ENCODE measurements around the gene TMEM135.
"Not testable (repeated sequence)": the region's sequence is repeated elsewhere in the genome, so short reads cannot be mapped to it uniquely, and the experiment has no call there.

The TMEM135 gene

DNA sequence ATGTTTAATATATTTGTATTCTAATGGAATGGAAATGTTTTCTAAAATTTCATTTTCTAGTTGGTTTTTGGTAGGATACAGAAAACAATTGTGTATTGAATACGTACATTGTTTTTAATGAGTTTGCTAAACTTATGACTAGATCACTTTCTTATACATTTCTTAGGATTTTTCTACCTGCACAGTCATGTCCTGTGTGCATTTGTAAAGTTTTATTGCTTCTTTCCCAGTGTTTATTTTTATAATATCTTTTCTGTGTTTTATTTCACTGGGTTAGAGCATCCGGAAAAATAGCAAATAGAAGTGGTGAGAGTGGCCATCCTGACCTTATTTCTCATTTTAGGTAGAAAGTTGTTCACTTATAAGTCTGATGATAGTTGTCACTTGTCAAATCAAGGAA lies 103.6 kb downstream of the TMEM135 start:
- no peak for DNase-seq (ENCODE audit: low read depth, low spot score)

DNA sequence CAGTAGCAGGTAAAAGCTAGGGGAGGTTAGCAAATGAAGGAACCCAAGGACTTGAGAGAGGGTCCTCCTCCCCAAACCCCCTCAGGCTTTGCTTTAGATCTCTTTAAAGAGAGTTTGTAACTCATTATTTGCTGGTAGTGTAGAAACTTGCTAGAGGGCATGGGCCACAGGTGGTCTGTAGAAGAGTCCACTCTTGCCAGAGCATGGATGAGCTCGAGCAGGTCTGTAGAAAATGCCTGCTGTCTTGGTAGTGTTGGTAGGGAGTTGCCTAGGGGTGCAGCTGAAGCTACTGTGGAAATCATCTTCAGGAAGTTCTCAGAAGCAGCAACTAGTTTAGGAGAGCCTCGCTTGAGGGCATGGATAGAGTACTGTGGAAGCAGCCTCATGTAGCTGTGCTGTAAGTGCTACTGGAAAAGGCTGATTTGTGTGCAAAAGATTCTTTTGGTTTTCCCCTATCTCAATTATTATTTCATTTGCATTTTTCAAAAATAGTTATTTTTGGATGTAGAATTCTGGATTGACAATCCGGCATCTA lies 104.3 kb downstream of the TMEM135 start:
- no peak for DNase-seq (ENCODE audit: low read depth, low spot score)

DNA sequence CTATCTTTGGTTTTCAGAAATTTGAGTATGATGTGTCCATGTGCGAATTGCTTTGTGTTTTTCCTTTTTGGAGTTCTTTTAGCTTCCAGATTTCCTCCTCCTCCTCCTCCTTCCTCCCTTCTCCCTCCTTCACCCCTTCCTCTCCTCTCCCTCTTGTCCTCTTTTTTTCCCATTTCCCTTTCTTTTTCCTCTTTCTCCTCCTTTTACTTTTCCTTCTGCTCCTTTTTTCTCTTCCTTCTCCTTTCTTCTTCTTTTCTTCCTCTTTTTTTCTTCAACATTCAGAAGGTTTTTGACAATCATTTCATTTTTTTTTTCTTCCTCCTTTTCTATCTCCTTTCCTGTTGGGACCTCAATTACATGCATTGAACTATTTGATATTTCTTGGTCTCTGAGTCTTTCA lies 104.9 kb downstream of the TMEM135 start:
- no peak for DNase-seq (ENCODE audit: low read depth, low spot score)

DNA sequence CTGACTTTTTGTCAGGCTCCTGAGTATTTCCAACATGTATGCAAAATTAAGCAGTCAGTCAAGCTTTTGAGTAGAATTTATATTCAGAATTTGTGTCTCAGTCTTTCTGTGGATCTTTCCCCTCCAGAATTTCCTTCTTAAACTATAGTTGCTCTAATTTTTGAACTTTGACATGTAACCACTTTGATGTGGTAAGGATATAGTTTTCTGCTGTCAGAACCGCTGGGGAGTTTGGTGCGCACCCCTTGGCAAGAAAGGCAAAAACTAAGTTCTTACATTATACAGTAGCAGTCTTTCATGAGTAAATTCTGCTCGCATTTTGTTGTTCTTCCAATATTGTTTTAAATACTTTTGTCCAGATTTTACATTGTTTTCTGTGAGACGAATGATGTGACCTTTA lies 105.9 kb downstream of the TMEM135 start:
- no peak for DNase-seq (ENCODE audit: low read depth, low spot score)

DNA sequence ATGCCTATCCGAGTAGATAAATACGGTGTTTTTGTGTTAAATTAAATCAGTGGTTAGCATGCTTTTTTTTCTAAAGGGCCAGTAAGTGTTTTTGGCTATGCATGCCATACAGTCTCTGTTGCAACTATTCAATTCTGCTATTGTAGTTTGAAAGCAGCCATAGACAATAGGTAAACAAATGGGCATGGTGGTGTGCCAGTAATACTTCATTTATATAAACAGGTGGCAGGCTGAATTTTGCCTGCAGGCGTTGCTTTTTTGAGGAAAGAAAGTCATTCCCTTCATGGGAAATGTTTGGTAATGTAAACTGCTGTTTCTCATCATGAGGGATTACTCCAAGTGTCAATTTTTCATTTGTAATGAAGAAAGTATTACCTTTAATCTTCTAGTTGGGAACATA lies 106.5 kb downstream of the TMEM135 start:
- DNase-seq (ENCODE audit: low read depth, low spot score): no peak

DNA sequence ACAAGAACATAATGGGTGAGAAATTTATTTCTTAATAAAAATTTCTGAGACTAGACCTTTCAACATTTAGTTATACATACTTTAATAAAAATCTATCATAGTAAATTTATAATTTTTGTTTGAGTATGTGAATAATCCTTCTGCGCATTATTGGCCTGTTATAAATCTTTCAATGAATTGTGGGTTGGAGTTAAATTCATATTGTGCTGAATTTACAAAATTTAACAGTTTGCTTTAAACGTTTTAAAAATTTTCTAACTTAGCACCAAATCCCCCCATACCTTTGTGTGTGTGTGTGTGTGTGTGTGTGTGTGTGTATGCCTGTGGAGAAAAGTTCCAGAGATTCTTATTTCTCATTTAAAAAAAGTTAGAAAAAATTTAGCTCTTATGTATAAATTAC lies 111.0 kb downstream of the TMEM135 start:
- DNase-seq (ENCODE audit: low read depth, low spot score): no peak

DNA sequence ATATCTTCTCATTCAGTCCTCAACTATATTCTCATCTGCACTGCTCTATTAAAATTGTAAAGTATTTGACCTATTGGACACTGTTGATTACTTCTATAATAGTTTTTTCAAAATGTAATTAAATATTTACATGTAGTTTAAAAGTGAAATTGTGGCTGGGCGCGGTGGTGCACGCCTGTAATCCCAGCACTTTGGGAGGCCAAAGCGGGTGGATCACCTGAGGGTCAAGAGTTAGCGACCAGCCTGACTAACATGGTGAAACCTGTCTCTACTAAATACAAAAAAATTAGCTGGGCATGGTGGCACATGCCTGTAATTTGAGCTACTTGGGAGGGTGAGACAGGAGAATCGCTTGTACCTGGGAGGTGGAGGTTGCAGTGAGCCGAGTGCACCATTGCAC lies 112.0 kb downstream of the TMEM135 start:
- DNase-seq (ENCODE audit: low read depth, low spot score): not testable (repeated sequence)

DNA sequence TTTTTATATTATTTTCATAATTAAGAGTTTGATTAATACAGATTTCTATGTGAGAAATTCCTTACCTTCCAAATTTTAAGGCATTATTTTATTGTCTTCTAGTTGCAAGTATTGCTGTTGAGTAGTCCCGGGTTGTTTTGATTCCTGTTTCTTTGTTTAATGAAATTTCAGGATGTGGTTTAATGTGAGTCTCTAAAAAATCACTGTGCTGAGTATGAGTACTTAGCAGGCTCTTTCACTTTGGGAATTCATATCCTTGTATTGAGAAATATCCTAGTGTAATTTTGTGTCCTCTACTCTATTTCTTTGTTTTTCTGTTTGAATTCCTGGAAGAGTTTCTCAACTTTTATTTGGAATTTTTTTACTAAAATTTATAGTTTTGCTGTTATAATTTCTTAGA lies 113.2 kb downstream of the TMEM135 start:
- no peak for DNase-seq (ENCODE audit: low read depth, low spot score)

DNA sequence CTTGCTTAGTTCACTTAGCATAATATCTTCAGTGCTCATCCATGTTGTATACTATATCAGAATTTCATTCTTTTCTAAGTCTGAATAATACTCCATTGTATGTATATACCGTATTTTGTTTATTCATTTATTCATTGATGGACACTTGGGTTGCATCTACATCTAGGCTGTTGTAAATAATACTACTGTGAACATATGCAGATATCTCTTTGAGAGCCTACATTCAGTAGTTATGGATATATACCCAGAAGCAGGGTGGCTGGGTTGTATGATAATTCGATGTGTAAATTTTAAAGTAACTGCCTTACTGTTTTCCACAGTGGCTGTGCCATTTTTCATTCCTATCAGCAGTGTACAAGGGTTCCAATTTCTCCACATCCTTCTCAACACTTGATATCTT lies 116.5 kb downstream of the TMEM135 start:
- no peak for DNase-seq (ENCODE audit: low read depth, low spot score)

DNA sequence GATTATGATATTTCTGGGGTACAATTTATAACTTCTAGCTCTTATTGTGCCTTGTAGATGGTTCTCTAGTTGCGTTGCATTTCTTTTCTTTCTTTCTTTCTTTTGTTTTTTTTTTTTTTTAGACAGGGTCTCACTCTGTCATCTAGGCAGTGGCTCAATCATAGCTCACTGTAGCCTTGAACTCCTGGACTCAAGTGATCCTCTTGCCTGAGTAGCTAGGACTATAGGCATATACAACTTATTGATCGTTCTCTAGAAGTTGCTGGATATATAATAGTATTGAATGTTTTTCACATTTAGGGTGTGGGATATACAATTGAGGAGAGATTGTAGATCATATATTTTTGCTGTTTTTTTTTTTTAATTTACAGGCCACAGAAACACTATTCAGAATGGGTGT lies 119.2 kb downstream of the TMEM135 start:
- DNase-seq (ENCODE audit: low read depth, low spot score): no peak

DNA sequence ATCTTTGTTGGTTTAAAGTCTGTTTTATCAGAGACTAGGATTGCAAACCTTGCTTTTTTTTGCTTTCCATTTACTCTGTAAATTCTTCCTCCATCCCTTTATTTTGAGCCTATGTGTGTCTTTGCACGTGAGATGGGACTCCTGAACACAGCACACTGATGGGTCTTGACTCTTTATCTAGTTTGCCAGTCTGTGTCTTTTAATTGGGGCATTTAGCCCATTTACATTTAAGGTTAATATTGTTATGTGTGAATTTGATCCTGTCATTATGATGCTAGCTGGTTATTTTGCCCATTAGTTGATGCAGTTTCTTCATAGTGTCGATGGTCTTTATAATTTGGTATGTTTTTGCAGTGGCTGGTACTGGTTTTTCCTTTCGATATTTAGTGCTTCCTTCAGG lies 131.3 kb downstream of the TMEM135 start:
- DNase-seq (ENCODE audit: low read depth, low spot score): not testable (repeated sequence)

DNA sequence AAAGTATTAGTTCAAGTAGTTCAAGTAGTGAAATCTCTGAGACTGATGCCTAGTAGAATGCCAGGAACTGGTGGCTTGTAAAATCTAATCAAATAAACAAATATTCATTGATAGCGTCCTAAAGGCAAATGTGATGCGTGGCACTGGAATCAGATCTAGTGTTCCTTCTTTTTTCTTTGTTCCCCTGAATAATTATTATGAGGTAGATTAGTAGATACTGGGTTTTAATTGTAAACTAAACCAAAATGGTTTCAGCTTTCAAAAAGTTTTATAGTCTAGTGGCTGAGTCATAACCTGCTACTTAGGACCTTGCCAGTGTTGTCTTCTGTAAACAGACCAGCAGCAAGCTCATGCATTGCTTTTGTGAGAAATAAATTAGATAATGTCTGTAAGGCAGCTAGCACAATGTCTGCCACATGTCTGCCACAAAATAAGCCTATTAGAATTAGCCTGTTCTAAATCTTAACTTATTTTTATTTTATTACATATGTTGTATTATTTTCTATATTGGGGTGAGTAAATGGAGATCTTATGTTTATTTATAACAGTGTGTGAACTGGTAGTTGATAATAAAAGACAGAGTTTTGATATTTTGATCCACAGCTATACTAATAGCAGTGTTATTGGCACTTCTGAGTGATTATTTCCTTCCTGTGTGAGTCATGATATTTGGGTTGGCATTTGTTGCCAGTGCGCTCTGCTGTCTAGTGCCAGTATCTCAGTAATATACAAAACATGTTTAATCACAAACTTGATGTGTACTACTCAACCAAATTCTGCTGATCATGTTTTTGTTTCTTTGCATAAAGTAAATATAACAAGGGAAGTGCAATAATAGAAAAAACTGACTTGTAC lies 135.7 kb downstream of the TMEM135 start:
- DNase-seq (ENCODE audit: low read depth, low spot score): no peak

DNA sequence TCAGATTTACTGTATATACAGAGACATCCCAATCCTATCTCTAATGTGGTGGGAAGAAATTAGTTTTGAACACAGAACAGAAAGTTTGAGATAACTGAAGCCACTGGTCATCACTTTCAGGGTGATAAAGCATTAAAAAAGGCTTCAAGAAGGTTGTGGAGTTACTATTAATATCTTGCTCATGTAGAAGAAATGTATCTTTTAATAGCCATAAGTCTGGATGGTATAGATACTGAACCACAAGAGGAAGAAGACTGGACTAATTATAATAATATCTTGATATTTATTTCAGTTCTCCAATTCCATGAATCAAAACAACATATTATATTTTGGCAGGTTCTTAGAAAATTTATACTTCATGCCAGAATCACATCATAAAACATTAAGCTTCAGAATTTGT lies 137.1 kb downstream of the TMEM135 start:
- DNase-seq (ENCODE audit: low read depth, low spot score): no peak

DNA sequence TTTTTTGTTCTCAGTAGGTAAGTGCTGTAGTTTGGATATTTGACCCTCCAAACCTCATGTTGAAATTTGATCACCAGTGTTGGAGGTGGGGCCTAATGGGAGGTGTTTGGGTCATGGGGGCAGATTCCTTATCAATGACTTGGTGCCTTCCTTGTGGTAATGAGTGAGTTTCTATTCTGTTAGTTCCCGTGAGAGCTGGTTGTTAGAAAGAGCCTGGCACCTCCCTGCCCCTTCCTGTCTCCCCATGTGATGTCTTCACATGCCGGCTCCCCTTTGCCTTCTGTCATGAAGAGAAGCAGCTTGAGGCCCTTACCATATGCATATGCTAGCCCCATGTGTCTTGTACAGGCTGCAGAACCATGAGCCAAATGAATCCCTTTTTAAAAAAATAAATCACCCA lies 138.3 kb downstream of the TMEM135 start:
- DNase-seq (ENCODE audit: low read depth, low spot score): no peak

DNA sequence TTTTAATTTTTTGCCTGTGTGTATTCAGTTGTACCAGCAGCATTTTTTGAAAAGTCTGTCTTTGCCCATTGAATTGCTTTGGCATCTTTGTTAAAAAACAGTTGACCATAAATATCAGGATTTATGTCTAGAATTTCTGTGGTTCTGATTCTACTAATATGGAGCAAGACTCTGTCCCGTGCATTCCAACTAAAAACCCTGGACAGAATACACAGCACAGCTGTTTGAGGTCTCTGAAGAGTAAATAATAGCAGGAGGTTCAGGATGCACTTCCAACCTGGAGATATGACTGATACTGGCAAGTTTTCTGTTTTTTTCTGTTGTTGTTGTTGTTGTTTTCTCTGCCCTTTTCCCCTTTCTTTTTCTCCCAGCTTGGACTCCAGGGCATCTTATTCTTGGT lies 141.9 kb downstream of the TMEM135 start:
- no peak for DNase-seq (ENCODE audit: low read depth, low spot score)

DNA sequence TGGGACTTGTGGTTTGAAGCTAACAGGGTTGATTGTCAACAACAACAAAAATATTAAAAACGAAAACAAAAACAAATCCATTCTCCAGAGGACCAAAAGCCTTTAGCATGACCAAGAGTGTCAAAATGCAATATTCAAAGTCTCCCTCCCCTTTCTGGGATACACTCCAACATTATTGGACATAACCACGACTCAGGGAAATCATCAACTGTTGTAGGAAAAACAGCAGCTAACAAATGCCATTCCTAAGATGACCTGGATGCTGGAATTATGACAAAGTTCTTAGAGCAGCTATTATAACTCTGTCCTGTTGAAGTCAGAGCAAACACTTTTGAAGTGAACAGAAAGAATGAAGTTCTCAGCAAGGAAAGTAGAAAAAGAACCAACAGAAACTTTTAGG lies 143.0 kb downstream of the TMEM135 start:
- DNase-seq (ENCODE audit: low read depth, low spot score): no peak

DNA sequence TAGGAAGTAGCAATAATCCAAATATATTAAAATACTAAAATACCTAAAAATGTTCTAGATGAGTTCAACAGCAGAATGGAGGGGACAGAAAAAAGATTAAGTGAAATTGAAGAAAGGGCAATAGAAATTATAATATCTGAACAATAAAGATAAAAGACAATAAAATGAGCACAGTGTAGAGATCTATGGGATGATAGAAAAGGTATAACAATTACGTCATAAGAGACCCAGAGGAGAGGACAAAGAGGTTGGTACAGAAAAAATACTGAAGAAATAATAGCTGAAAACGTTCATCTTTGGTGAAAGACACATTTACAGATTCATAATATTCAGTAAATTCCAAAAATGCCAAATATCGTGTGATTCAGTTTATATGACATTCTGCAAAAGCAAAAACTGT lies 143.4 kb downstream of the TMEM135 start:
- no peak for DNase-seq (ENCODE audit: low read depth, low spot score)

DNA sequence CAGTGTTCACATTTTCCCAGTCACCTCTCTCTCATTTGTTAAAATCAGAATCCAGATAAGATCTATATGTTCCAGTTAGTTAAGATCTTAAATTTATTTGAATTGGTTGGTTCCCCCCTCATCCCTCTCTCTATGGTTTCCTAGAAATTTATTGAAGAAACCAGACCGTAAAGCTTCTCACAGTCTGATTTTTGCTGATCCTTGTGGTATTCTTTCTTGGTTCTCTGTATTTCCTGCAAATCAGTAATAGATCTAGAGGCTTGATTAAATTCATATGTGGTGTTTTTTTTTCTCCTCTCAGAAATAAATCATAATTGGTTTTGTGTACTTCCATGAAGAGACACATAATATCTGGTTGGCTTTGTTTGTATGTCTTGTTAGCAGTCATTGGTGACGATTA lies 147.5 kb downstream of the TMEM135 start:
- no peak for DNase-seq (ENCODE audit: low read depth, low spot score)

DNA sequence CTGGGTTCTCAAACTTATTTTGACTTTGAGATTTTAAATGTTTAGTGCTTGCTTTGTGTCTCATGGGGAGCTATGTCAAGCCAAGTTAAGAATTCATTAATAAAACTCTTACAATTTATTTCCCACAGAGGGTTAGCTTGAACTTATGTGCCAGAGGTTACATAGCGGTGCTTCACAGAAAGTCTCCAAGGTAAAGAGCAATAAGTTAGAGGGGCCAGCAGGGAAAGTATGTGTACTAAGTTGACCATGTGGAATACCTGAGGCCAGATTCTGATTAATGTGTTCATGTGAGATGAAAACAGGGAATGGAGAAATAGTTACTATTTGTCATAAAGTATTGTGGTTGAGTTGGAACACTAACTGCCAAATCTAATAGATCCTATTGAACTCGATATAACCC lies 149.3 kb downstream of the TMEM135 start:
- no peak for DNase-seq (ENCODE audit: low read depth, low spot score)

DNA sequence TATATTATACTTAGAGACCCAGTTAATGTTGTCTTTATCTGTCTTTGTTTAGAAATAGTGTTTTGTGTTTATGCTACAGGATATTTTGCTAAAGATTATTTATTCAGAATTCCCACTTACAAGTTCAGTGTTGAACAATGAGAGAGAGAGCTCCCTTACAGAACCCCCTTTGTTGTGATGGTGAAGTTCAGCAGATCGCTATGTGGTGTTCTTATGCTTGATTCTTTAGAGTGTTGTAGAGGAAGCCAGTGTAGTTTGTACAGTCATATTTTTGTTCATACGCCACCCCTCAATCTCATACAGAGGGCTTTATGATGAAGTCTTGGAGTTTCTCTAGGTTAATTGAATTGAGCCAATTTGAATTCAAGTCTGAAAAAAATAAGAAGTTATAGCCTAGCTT lies 150.2 kb downstream of the TMEM135 start:
- no peak for DNase-seq (ENCODE audit: low read depth, low spot score)

DNA sequence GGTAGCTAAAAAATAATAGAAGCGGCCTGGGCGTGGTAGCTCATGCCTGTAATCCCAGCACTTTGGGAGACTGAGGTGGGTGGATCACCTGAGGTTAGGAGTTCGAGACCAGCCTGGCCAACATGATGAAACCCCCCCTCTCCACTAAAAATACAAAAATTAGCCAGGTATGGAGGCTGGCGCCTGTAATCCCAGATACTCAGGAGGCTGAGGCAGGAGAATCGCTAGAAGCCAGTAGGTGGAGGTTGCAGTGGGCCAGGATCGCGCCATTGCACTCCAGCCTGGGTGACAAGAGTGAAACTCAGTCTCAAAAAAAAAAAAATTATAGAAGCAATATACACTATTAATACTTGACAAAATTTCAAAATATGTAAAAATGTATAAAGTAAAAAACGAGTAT lies 150.7 kb downstream of the TMEM135 start:
- not testable (repeated sequence) for DNase-seq (ENCODE audit: low read depth, low spot score)

DNA sequence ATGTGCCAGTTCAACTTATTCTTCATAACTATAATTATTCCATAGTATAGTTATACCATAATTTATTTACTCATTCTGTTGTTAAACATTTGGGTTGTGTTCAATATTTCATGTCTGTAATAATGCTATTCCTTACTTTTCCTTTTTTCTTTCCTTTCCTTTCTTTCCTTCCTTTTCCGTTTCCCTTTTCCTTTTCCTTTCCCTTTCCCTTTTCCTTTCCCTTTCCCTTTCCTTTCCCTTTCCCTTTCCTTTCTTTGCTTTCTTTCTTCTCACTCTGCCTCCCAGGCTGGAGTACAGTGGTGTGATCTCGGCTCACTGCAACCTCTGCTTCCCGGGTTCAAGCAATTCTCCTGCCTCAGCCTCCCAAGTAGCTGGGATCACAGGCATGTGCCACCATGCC lies 151.2 kb downstream of the TMEM135 start:
- DNase-seq (ENCODE audit: low read depth, low spot score): not testable (repeated sequence)

DNA sequence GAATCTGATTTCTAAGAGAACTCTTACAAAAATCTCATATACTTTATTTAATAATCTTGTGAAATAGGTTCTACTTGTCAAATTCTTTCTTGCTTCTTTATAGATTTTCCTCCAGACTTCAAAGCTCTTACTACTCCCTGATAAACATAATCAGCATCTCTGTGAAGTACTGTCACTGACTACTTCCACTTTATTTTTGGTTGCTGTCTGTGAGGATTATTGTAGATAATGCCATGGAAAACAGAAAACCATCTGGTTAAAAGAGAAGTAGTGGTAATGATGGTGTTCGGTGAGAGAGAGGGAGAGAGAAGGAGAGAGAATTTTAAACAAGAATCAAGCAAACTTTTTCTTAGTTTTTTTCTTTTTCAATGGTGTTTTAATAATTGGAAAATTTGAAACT lies 152.3 kb downstream of the TMEM135 start:
- DNase-seq (ENCODE audit: low read depth, low spot score): no peak

All from smooth muscle cell of the brain vasculature (primary cell).